ENCODE measurements around the gene FCAMR.
A peak's percentile ranks its signal among the peaks of the same experiment; 100 is the strongest.

Gene FCAMR, protein sequence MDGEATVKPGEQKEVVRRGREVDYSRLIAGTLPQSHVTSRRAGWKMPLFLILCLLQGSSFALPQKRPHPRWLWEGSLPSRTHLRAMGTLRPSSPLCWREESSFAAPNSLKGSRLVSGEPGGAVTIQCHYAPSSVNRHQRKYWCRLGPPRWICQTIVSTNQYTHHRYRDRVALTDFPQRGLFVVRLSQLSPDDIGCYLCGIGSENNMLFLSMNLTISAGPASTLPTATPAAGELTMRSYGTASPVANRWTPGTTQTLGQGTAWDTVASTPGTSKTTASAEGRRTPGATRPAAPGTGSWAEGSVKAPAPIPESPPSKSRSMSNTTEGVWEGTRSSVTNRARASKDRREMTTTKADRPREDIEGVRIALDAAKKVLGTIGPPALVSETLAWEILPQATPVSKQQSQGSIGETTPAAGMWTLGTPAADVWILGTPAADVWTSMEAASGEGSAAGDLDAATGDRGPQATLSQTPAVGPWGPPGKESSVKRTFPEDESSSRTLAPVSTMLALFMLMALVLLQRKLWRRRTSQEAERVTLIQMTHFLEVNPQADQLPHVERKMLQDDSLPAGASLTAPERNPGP

DNA sequence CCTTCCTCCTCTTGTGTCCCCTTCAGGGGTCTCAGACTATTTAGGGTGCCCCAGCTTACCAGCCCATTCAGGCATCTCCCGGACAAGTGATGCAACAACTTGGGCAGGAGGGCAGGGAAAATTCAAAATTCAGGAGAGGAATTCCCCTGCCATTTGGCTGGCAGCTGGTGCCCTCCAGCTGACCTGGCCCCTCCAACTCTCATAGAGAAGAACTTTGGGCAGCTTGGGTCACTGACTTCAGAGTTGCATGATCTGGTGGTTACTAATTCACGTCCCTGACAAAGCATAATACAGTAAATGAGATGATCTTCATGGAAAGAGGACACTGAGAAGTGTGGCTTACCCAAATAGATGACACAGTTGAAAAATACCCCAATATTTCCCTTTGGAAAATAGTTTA is at the start of gene FCAMR:
Gene FCAMR (minus strand): TSS at position 15 of the 400 bp plus-strand sequence. CDS start 335 bp downstream, outside the sequence.
- DNase-seq: no peak

DNA sequence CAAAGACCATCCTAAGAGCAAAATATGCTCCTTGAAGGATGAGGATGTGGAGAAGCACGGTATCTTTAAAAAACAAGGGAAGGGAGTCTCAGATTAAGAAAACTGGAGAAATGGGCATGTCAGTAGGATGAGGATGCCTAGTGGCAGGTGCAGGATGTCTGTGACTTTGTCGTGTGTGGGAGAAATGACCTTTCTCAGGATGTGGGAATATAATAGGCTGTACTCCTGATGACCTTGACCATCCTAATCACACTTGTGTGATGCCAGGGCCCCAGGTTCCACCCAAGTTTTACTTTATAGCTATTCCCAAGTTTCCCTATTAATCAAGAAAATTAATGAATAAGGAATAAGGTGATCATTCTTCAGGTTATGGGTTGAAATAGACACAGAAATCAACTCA is 49.4 kb upstream of the FCAMR start:
- DNase-seq: no peak

DNA sequence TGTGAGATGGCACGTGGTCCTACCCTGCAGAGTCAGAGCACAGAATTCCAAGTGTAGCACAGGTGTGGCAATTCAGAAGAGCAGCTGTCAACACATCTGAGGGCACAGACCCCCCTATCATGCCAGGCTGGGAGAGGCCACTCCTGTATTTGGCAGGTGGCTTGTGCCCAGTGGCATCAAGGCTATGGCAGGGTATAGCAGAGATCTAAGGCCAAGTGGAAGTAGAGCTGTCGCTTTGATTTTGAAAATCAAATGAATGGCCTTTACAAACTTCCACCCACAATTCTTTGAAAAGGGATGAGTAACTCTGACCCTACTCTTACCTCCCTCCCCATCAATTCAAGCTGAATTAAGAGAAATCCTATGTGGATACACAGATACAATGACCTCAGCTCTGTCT is 48.9 kb upstream of the FCAMR start:
- no peak for DNase-seq

DNA sequence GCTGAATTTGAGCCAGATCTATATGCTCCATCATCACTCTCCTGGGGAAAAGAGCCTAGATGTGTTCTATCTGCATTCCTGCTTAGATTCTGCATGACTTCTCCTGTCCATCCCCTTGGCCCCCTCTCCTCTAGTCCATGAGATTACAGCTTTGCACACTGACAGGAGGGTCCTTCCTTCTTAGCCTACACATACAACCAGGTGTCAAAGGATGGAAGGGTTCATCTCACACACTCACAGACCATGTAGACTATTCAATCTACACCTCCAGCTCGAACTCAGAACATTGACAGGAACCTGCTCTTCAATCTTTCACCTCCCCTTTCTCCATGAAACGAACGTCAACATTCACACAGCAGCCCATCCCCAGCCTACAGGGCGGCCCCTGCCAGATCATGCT is 48.4 kb upstream of the FCAMR start:
- DNase-seq: no peak

DNA sequence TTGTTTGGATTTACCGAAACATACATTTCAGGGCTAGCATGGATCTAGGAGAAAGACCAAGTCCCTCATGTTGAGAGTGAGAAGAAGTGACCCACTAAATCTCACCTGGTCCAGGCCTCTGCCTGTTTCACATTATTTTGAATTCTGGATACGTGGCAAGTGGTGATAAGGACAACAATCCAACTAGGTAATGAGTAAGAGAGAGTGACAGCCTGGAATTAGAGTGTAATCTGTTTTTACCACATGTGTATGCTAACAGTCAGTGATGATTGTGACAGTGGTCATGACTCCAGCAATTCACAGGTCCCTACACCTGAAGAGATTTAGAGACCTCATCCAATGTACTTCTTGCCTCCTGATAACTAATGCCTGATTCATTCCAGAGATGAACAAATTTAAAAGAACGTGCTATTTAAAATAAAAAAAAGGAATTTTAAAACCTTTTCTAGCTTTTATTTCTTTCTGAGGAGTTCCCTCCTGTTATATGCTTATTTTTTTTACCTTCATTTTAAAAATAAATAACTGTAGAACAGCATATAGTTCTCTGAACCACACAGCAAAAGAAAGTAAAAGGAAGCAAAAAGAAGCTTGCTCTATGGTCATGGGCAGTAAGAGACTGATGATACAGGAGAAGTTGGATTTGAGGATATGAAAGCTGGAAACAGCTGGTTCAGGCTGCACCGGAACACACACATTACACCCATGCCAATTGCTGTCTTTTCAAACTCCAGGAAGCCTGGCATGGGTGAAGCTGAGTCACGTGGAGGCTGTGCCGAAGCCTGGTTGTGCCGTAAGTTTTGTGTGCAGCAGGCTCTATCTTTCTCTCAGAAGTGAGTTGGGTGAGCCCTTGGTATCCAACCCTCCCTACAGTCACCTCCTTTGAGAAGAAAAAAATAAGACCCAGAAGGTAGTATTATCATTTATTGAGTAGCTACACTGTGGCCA is 47.6 kb upstream of the FCAMR start:
- no peak for DNase-seq

DNA sequence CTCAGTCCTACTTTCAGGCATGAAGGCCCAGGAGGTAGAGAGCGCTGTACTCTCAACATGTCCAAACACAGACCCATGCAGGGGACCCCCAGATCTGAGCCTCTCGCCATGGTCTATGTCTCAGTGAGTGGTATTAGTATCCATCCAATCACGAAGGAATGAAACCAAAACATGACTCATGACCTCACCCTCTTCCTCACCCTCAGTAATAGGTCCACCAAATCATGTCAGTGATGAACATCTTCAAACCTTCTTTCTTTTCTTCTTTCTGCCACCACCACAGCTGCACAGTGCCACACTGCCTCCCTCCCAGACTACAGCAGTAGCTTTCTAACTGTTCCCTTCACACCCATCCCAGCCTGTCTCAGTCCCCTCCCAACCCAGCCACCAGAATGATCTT is 45.5 kb upstream of the FCAMR start:
- DNase-seq: no peak

DNA sequence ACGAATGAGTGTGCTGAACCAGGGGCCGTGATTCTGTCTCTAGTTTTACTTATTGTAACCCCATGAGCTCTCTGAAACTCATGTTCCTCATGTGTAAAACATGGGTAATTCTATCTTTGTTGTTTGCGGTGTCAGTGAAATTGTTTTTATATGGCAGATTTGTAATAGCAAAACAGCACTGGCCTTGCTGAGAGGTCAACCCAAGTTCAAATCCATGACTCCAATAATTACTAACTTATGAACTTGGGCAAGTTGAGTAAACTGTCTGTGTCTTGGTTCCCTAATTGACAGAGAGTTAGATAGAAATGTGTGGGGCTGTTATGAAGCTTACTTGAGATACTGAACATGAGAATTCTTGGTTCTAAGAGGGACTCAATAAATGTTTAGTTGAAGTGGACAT is 44.5 kb upstream of the FCAMR start:
- no peak for DNase-seq

DNA sequence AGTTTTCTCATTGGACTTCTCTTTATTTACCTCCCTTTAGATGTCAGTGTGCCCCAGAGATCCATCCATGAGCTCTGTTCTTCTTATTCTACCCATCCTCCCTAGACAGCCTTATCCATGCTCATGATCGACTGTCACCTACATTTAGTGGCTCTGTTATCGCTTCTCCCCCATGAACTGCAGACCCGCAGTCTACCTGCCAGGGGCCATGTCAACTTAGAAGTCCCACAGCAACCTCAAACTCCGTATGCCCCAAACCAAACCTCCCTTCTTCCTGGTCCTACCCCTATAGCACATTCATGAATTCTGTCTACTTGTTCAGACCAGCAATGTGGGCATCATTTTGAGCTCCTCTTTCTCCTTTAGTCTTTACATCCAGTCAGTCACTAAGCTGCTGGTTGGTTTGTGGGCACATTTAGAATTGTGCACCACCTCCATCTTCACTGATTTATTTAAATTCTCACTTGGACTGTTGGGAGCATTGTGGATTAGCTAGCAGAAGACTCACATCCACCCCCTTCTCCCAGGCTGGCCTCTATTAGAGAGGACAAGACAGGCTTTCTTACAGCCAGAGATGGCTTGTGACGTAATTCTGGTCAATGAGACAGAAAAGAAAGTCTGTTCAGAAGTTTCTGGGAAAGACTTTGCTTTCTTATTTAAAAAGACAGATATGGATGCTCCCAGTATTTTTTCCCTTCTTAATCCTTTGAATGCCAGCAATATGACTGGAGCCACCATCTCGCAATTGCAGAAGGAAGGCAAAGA is 43.2 kb upstream of the FCAMR start:
- DNase-seq: no peak

DNA sequence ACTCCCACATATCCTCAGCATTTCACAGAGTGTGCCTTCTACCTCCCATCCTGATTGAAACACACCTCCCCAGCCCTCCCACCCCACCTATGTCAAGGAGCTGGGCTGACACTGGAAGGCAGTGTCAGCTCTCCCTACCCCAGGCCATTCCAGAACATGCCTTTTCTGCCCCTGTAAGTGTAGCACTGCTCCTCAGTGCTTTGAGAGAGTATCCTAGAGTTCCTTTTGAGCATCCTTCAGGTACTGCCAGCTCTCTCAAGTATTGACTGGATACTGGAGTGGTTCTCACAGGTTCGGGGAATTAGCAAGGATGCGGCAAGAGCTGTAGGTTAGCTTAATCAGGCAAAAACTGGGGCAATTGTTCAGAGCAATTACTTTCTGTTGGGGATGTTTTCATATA is 40.5 kb upstream of the FCAMR start:
- no peak for DNase-seq

DNA sequence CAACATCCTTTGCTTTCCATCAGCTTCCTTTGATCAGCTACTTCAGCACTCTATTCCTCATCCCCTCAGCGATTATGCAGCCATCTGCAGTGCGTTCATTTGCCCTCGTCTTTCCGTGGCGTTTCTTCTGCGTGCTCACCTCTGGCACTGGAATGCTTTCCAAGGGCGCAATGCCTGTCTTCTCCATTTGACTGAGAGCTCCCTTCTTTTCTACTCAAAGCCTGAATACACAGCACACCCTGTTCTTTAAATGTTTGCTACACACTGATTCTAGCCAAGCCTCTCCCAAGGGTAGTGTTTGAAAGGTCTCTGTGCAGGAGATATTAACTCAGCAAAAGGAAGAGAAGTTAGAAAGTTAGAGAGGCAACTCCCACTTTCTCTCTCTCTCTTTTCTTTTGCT is 39.7 kb upstream of the FCAMR start:
- no peak for DNase-seq

DNA sequence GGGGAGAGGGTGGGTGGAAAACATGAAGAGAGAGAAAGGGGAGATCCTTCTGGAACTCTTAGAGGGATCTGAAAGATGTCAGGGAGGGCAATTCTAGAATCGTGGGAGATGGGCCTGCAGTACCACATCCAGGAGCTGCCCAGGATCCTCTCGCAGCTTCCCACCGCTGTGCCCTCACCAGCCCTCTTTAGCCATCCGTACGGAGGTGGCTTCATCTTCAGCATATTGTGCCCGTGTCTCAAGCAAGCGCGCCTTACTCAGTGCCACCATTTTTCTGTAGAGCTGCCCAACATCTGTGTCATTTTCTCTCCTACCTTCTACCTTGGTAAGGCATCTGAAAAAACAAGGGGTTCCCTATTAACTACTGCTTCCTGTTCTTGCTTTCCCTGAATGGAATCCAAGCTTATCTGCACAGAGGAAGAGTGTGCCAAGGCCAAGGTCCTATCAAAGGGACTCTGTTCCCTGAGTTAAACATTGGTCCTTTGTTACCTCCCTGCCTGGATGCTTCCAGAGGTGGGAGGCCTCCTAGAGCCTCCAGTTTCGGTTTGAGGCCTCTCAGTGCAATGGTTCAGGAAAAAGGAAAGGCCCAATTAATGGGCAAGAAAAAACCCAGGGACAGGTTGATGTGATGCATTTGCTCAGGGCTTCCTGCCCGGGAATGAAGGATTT is 39.1 kb upstream of the FCAMR start:
- no peak for DNase-seq

DNA sequence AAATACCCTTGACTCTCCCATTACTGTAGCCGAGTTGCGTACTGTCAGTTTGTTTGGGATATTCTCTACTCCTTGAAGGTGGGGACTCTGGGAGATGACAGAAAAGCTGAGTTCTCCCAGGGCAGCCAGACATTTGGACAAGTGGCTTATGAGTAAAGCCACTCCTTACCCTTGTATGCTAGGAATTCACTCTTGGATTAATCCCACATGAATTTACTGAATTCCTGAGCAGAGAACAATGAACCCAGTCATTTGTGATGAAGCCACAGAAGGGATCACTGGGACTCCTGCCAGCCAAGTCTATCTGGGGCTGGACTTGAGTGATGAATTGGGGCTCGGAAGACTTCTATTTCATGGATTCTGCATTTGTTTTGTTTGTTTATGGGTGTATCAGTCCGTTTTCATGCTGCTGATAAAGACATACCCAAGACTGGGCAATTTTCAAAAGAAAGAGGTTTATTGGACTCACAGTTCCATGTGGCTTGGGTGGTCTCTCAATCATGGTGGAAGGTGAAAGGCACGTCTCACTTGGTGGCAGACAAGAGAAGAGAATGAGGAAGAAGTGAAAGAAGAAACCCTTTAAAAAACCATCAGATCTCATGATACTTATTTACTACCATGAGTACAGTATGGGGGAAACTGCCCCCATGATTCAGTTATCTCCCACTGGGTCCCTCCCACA is 37.2 kb upstream of the FCAMR start:
- DNase-seq: no peak

DNA sequence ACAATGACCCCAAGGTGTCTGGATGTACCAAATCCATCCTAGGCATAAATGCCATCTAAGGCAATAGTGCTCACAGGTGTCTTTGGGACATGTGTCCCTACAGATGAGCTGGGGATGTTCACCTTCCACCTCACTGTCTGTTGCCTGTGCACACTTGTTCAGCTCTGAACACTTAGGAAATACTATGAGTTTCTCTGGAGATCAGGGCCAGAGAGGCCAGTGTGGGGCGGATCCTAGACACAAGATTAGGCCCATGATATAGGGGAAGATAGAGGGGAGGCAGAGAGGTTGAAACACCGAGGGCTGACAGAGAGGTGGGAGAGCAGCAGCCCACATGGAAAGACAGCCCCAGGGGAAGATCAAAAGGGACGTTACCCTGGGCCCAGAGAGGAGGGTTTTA is 36.7 kb upstream of the FCAMR start:
- DNase-seq: no peak

DNA sequence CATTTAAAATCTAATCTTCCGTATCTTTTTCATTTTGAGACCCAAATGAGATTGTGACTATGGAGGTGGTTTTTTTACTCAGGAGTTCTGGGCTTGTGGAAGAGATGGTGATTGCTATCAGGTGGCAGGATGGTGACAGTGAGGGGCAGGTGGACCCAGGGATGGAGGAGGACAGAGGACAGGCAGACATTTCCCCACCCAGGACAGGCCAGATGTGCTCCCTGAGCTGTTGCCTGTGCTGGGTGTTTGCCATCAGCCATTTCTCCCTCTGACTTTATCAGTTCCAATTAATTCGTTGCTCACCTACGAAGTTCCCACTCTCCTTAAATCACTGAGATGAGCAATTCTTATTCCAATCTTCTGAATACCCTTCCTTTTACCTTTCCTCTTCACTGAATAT is 35.8 kb upstream of the FCAMR start:
- DNase-seq: no peak

DNA sequence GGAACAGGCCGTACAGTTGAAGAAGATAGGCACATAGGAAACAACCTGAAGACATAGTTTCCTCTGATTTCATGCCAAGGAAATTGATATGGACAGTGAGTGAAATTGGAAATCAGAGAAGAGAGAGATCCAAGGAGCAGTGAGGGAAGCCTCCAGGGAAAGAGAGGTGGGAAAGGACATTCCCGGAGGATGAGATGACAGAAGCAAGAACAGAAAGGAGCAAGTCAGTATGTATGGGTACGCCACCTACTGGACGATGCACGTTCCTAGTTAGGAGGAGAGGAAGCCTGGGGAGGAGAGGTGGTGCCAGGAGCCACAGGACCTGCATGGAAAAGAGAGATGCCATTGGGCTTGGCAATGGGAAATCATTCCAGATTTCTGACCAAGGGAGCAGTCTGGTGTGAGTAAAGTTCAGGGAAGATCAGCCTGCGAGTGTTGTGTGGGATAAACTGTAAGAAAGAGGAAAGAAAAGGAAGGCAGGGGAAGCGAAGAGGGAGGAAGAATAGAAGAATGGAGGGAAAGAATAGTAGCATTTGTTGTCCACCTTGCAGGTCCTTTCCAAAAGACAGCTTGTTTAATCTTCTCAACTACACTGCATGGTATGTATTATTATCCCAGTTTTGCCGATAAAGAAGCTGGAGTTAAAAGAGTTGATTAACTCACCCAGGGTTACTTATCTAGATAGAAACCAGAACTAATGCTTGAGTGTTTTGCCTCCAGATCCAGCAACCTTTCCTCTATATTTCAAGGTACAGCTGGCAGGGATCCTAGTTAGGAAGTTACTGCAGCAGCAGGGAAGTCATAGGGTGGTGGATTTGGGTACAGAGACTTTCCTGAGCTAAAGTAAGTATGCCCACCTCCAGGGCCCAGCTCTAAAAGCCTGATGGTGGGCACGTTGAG is 34.9 kb upstream of the FCAMR start:
- no peak for DNase-seq

DNA sequence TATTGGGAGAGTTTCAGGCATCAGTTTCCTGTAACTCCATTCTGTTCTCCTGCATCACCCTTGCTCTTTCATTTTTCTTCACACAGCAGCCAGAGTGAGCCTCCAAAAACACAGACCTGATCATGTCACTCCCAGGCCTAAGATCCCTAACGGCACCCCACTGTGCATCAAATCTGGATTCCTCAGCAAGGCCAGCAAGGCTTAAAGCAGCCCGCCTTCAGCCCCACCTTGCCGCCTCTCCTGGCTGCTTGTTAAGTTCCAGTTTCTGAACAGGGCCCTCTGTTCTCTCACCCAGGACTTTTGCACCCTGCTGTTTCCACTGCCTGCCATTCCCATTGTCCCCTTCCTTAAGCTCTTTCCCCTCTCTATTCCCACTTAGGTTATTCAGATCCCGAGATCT is 33.0 kb upstream of the FCAMR start:
- DNase-seq: no peak

DNA sequence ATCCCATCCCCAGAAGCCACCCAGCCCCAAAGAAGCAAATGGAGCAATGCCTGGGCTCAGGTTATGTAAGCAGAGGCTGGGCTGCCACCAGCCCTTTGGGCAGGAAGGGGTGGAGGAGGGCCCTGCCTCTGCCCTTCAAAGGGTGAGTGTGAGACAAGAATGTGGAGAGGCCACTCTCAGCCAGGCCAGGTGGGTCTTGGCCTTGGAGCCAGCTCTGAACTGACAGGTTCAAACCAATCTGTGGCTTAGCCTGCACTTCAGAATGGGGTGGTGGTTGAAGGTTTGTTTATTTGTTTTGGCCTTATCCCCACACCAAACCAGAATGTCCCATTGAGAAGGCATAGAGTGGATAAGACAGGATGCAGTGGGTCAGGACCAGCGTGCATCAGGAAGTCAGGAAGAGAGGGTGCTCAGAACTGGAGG is 32.5 kb upstream of the FCAMR start:
- DNase-seq: peak; percentile 67

DNA sequence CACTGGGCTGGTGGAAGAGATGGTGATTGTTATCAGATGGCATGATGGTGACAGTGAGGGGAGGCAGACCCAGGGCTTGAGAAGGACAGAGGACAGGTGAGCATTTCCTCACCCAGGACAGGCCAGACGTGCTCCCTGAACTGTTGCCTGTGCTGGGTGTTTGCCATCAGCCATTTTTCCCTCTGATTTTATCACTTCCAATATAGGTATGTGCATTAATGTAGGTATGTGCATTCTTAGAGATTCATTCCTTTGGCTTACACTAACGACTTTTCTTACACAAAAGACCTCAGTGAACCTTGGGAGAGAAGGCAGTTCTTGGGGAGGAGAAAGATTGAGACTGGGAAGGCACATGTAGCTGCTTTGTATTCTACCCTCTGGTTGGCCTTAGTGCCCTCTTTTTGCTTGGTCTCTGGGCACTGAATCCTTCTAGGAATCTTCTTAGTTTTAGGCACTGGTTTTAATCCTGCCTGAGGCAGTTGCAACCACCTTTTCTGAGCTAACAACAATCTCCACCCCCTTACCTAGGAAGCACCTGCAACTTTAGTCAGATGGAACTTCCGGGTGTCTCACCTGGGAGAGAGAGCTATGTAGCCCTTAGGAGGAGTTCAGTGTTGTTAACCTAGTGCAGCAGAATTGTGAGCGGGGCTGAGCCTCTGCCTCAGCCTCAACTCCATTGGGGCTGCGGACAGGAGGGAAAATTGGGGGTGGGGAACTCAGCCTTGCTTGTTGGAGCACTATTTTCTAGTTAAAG is 31.4 kb upstream of the FCAMR start:
- no peak for DNase-seq

DNA sequence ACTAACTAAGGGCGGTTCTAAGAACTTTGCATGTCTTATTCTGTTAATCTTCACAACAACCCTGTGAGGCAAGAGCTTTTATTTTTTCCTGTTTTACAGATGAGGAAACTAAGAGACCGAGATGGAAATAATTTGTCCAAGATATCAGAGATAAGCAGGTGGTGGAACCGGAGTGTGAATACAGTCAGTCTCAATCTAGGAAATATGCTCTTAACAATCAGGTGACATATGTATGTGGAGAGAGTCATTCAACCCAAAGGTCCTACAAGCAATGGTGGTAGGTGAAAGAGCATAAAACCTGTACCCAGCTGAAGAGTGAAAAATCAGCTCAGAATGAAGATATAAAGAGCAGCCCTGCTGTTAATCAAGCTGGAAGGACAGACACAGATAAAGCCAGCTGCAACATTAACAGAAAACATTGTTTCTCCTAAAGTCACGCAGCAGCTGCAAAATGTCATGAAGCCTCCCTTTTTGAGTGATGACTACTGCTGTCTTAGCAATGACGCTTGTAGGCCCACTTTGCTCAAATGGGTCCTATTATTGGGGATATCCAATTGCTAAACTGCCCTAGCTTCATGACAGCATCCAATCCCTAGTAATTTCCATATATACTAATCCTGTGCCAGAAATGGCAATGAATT is 30.5 kb upstream of the FCAMR start:
- no peak for DNase-seq

Data from DMS79 treated with DMSO at 0.1 percent for 48 hours (cell line).